Measurements from ENCODE around the gene SART1.

DNA sequence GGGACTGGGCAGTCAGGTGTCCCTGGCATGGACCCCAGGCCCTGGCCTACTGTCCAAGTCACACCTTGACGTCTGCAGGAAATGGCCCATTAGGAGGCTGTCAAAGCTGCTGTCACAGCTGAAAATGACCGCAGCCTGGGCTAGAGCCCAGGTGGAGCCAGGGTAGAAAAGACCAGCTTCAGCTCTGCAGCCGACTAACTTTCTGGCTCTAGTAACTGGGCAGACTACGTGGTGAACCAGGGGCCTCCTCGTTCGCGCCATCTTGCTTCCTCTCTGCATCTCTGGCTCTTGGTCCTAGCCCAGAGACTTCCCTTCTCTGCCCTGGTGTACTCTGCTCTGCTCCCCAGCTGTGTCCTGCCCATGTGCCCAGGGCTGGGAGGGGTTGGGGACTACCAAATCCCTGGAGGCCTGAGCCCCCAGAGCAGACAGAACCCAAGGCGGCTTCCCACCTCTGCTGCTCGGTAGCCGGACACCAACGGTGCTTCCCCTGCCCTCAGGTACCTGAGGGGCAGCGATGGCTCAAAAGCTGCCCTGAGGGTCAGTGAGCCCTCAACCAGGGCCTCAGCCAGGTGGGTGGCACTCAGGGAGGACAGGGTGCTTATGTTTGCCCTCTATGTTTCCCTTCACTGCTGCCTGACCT, 19.7 kb downstream of the SART1 start:
- TF ChIP-seq, protein P1, sequence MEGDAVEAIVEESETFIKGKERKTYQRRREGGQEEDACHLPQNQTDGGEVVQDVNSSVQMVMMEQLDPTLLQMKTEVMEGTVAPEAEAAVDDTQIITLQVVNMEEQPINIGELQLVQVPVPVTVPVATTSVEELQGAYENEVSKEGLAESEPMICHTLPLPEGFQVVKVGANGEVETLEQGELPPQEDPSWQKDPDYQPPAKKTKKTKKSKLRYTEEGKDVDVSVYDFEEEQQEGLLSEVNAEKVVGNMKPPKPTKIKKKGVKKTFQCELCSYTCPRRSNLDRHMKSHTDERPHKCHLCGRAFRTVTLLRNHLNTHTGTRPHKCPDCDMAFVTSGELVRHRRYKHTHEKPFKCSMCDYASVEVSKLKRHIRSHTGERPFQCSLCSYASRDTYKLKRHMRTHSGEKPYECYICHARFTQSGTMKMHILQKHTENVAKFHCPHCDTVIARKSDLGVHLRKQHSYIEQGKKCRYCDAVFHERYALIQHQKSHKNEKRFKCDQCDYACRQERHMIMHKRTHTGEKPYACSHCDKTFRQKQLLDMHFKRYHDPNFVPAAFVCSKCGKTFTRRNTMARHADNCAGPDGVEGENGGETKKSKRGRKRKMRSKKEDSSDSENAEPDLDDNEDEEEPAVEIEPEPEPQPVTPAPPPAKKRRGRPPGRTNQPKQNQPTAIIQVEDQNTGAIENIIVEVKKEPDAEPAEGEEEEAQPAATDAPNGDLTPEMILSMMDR (IDR thresholded peaks at IDR 0.05; ENCODE audit: insufficient read depth, low read length, poor library complexity, severe bottlenecking), result no peak
- no peak for TF ChIP-seq EZH2phosphoT487 (conservative IDR thresholded peaks at IDR 0.05; ENCODE audit: low read length)
